ENCODE data around the gene MORC2.

- TF ChIP-seq TGIF2 (CRISPR knock-in tag; IDR thresholded peaks at IDR 0.05) (no peak), JUND (CRISPR knock-in tag; IDR thresholded peaks at IDR 0.05) (no peak), ZNF3 (CRISPR knock-in tag; IDR thresholded peaks at IDR 0.05) (no peak), MEF2D (CRISPR knock-in tag; IDR thresholded peaks at IDR 0.05) (no peak), ESRRA (CRISPR knock-in tag; IDR thresholded peaks at IDR 0.05; ENCODE audit: low read depth) (no peak), ZNF143 (CRISPR knock-in tag; IDR thresholded peaks at IDR 0.05) (no peak)
Measured at GRCh38 chr22:30930228-30930627, 38.3 kb downstream of the MORC2 start.

Data from HepG2 (cell line).